ENCODE results near the gene GIT1. TPM values are rescaled to one million over a fixed set of nuclear protein-coding genes. Genes with fewer than 3 reads are reported as not detected.

GIT1 gene
- total and polyA plus RNA-seq, 2 of the 13 experiments (the other 11 are each of a cell fraction or from before 2014, with no cell fraction given): 14.2 to 30.8 TPM

- Histone ChIP-seq H3K36me3 (replicated peaks in 1 of 2; ENCODE audit: control insufficient read depth in 1 of 2, insufficient read depth in 2 of 2, low read length in 2 of 2) (peaks cover 5 to 20% of the 10 kb centered on the region in 2 experiments; a peak in 4 of 5 replicates), H4K20me1 (ENCODE audit: insufficient read depth, low read length) (no peaks in the 10 kb centered on the region), H3K4me3 (replicated peaks in 1 of 3; ENCODE audit: insufficient read depth in 1 of 3, low read depth in 2 of 3, low read length in 3 of 3) (no peak overlapping the region), H3K79me2 (ENCODE audit: insufficient read depth, low read length) (no peaks in the 10 kb centered on the region), H3K9ac (ENCODE audit: insufficient read depth, low read depth, low read length) (no peak overlapping the region), H3K4me1 (ENCODE audit: insufficient read depth, low read length) (peaks cover 23% of the 10 kb centered on the region), H2AFZ (ENCODE audit: low read length) (no peak overlapping the region), H3K4me2 (ENCODE audit: low read depth, low read length) (no peak overlapping the region), H3K9me3 (ENCODE audit: low read length) (no peaks in the 10 kb centered on the region), H3K27ac (ENCODE audit: extremely low read length, insufficient read depth, low read length) (no peak overlapping the region), H3K27me3 (ENCODE audit: control insufficient read depth in 1 of 2, insufficient read depth in 2 of 2, low read length in 2 of 2) (no peaks in the 10 kb centered on the region)
- in situ Hi-C loops (cut with HindIII; ENCODE audit: extremely low pct_ligation_motif_present, low pct_unique_long_range_greater_than_20kb) (no loop called here), intact Hi-C loops (cut with micrococcal nuclease; ENCODE audit: unreplicated experiment) (no loop called here)
- WGBS (ENCODE audit: low lambda C conversion rate): 98% methylated on average over 9 of the region's 9 CpGs
- FAIRE-seq (no peak), DNase-seq (ENCODE audit: low spot score) (no peak), ATAC-seq (no peak)
- TF ChIP-seq U2AF1 (optimal IDR thresholded peaks at IDR 0.05; ENCODE audit: low read depth, low read length) (no peak), XRCC5 (optimal IDR thresholded peaks at IDR 0.05; ENCODE audit: low read length) (no peak)
- TF ChIP-seq, protein P1, sequence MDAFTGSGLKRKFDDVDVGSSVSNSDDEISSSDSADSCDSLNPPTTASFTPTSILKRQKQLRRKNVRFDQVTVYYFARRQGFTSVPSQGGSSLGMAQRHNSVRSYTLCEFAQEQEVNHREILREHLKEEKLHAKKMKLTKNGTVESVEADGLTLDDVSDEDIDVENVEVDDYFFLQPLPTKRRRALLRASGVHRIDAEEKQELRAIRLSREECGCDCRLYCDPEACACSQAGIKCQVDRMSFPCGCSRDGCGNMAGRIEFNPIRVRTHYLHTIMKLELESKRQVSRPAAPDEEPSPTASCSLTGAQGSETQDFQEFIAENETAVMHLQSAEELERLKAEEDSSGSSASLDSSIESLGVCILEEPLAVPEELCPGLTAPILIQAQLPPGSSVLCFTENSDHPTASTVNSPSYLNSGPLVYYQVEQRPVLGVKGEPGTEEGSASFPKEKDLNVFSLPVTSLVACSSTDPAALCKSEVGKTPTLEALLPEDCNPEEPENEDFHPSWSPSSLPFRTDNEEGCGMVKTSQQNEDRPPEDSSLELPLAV (CRISPR knock-in tag; conservative IDR thresholded peaks at IDR 0.05; ENCODE audit: low read depth): no peak
- POLR2A ChIA-PET: no interaction called here
- BruUV-seq (replicated peaks): no TSS peak
- CTCF ChIA-PET (ENCODE audit: low intra/inter-chr PET ratio, low total read pairs): no interaction called here
These were observed 12.5 kb downstream of the GIT1 start for GRCh38 chr17:29577001-29577370.

GRCh38 chr17:29576214-29577000 lies 13.0 kb downstream of the GIT1 start:
- TF ChIP-seq, protein P2, sequence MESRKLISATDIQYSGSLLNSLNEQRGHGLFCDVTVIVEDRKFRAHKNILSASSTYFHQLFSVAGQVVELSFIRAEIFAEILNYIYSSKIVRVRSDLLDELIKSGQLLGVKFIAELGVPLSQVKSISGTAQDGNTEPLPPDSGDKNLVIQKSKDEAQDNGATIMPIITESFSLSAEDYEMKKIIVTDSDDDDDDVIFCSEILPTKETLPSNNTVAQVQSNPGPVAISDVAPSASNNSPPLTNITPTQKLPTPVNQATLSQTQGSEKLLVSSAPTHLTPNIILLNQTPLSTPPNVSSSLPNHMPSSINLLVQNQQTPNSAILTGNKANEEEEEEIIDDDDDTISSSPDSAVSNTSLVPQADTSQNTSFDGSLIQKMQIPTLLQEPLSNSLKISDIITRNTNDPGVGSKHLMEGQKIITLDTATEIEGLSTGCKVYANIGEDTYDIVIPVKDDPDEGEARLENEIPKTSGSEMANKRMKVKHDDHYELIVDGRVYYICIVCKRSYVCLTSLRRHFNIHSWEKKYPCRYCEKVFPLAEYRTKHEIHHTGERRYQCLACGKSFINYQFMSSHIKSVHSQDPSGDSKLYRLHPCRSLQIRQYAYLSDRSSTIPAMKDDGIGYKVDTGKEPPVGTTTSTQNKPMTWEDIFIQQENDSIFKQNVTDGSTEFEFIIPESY (CRISPR knock-in tag; IDR thresholded peaks at IDR 0.05): peak; percentile 58
- TF ChIP-seq ZFP36L1 (CRISPR knock-in tag; IDR thresholded peaks at IDR 0.05): no peak
- no peak for TF ChIP-seq ZNF766 (CRISPR knock-in tag; IDR thresholded peaks at IDR 0.05; ENCODE audit: borderline replicate concordance)
- TF ChIP-seq AGO1 (IDR thresholded peaks at IDR 0.05; ENCODE audit: low read depth, low read length, poor library complexity, severe bottlenecking): peak; percentile 20
- Histone ChIP-seq H3K9me3 (ENCODE audit: low read length) (no peaks in the 10 kb centered on the region), H3K79me2 (ENCODE audit: insufficient read depth, low read length) (no peaks in the 10 kb centered on the region), H3K4me1 (ENCODE audit: insufficient read depth, low read length) (peaks cover 23% of the 10 kb centered on the region), H3K9ac (ENCODE audit: insufficient read depth, low read depth, low read length) (no peak overlapping the region), H2AFZ (ENCODE audit: low read length) (no peak overlapping the region), H3K4me2 (ENCODE audit: low read depth, low read length) (no peak overlapping the region), H3K27ac (ENCODE audit: extremely low read length, insufficient read depth, low read length) (no peak overlapping the region), H3K4me3 (replicated peaks in 1 of 3; ENCODE audit: insufficient read depth in 1 of 3, low read depth in 2 of 3, low read length in 3 of 3) (no peak overlapping the region), H3K36me3 (replicated peaks in 1 of 2; ENCODE audit: control insufficient read depth in 1 of 2, insufficient read depth in 2 of 2, low read length in 2 of 2) (peaks cover 5 to 17% of the 10 kb centered on the region in 2 experiments; a peak in 4 of 5 replicates), H3K27me3 (ENCODE audit: control insufficient read depth in 1 of 2, insufficient read depth in 2 of 2, low read length in 2 of 2) (no peaks in the 10 kb centered on the region), H4K20me1 (ENCODE audit: insufficient read depth, low read length) (no peaks in the 10 kb centered on the region)
- ATAC-seq (no peak), DNase-seq (ENCODE audit: low spot score) (no peak), FAIRE-seq (no peak)
- WGBS (ENCODE audit: low lambda C conversion rate): 95% methylated on average over 25 of the region's 37 CpGs
- POLR2A ChIA-PET: no interaction called here
- no TSS peak for BruUV-seq (replicated peaks)
- intact Hi-C loops (cut with micrococcal nuclease; ENCODE audit: unreplicated experiment) (no loop called here), in situ Hi-C loops (cut with HindIII; ENCODE audit: extremely low pct_ligation_motif_present, low pct_unique_long_range_greater_than_20kb) (no loop called here)
- CTCF ChIA-PET (ENCODE audit: low intra/inter-chr PET ratio, low total read pairs): no interaction called here
